Smooth muscle cell of the umbilical artery (primary cell): ENCODE measurements around the gene SLC45A3. TPM values are rescaled to one million over a fixed set of nuclear protein-coding genes. Genes with fewer than 3 reads are reported as not detected.

Experiments
- total RNA-seq: library from RNA; depleted of rRNA; stranded (reverse); fragments of >200 nt; gene quantifications from 2 replicates; pipeline ENCODE4 v1.2.3, GENCODE V29; 2014

Gene SLC45A3, protein sequence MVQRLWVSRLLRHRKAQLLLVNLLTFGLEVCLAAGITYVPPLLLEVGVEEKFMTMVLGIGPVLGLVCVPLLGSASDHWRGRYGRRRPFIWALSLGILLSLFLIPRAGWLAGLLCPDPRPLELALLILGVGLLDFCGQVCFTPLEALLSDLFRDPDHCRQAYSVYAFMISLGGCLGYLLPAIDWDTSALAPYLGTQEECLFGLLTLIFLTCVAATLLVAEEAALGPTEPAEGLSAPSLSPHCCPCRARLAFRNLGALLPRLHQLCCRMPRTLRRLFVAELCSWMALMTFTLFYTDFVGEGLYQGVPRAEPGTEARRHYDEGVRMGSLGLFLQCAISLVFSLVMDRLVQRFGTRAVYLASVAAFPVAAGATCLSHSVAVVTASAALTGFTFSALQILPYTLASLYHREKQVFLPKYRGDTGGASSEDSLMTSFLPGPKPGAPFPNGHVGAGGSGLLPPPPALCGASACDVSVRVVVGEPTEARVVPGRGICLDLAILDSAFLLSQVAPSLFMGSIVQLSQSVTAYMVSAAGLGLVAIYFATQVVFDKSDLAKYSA
- 3.3 and 4.8 TPM in 2 replicates for total RNA-seq

DNA sequence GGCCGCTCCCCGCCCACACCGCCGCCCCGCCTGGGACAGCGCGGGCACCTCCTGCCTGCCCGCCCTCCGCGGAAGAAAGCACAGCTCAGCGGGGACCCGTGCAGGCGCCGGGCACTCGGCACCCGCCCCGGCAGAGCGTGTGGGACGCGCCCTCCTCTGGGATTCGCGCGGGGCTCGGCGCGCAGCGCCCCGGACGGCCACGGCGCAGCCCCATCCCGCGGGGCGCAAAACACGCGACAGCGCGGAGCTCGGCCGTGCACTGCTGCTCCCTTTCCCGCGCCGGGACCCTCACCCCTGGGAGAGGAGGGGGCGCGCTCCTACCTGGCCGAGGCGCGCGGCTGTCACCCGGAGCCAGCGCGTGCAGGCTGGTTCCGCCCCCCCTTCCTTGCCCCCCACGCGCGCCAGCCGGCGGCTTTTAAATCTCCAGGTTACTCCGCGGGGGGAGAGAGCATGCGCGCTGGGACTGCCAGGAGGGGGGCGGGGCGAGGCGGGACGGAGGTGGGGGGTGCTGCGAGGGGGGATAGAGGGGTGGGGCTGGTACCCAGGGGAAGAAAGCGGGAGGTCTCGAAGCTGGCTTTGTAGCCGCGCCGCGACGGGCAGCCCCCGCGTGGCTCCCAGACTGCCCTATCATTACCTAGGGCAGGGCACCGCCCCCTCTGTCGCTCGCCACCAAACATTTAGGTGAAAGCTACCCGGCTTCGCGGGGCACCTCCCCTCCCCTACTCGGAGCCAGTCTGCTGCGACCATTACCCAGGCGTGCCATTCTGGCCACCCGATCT lies at the start of gene SLC45A3:
SLC45A3 (minus strand) TSS at position 437 of the 779 bp plus-strand sequence. CDS start 15,853 bp downstream, outside the sequence.

DNA sequence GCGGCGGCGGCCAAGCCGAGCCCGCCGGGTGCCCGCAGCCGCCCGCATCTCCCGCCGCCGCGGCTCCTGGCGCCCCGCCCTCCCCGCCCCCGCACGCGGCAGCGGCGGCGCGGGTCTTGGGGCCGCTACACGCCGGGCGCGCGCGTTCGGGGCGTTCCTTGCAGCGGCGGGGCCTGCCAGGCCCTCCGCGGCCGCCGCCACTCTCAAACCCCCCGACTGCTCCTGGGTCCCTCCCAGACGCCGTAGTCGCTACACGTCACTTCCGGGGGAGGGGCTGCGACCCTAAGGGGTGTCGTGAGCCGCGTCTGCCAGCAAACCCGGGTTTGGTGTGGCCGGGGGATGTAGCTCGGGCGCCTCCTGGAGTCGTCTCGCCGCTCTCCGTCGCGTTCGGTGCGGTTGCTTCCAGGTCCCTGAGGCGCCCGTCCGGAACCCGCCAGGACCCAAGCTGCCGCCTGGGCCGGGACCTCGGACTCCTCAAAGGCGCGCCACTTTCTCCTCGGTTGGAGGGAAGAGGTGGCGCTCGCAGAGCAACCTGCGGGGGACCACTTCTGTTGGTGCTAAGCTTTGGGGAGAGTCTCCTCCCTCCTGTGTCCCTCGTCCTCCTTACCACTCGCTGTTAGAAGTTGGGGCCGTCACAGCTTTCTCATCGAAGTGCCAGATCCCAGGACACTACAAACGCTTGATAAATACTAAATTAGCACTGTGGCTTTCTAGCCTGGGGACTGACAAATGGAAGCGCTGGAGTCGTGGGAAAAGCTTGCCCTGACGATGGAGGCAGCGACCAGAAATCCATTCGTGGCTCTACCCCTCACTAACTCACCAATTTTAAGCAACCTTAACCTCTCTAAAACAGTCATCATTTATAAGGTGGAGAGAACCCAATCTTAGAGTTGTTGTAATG lies 48.3 kb downstream of the SLC45A3 start, which contains the start of gene ELK4:
ELK4 (minus strand) TSS at position 244 of the 901 bp plus-strand sequence. CDS start 8,129 bp downstream, outside the sequence.

Other genes starting within 250 kb of the SLC45A3 start
- not detected in 2 replicates for gene BLACAT1, start 224.5 kb downstream of the SLC45A3 start, total RNA-seq
- 0.89 and 6.1 TPM in 2 replicates for gene CDK18, start 175.8 kb downstream of the SLC45A3 start, total RNA-seq
- gene ELK4, start 48.5 kb downstream of the SLC45A3 start, total RNA-seq = 10.7 and 17.5 TPM in 2 replicates
- 85.2 and 103 TPM in 2 replicates for gene NUCKS1, start 69.7 kb upstream of the SLC45A3 start, total RNA-seq
- gene RAB29, start 95.0 kb upstream of the SLC45A3 start, total RNA-seq = 14.6 and 23.2 TPM in 2 replicates
- 41.6 and 45.8 TPM in 2 replicates for gene SLC41A1, start 132.7 kb upstream of the SLC45A3 start, total RNA-seq
- gene PM20D1, start 169.6 kb upstream of the SLC45A3 start, total RNA-seq = under 0.01 TPM in 1 of 2 replicates, not detected in the other